HG03159 (cell line): ENCODE results near the gene COQ2.
"Not testable (repeated sequence)": the region's sequence is repeated elsewhere in the genome, so short reads cannot be mapped to it uniquely, and the experiment has no call there.

ENCODE experiments used
- ATAC-seq: cut with Tn5 transposase; IDR thresholded peaks from one replicate; pipeline ENCODE4 v1.9.1; 2021; ENCODE audit warnings: mild to moderate bottlenecking, moderate library complexity; ENCODE audit not compliant: unreplicated experiment

COQ2 gene, protein sequence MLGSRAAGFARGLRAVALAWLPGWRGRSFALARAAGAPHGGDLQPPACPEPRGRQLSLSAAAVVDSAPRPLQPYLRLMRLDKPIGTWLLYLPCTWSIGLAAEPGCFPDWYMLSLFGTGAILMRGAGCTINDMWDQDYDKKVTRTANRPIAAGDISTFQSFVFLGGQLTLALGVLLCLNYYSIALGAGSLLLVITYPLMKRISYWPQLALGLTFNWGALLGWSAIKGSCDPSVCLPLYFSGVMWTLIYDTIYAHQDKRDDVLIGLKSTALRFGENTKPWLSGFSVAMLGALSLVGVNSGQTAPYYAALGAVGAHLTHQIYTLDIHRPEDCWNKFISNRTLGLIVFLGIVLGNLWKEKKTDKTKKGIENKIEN

DNA sequence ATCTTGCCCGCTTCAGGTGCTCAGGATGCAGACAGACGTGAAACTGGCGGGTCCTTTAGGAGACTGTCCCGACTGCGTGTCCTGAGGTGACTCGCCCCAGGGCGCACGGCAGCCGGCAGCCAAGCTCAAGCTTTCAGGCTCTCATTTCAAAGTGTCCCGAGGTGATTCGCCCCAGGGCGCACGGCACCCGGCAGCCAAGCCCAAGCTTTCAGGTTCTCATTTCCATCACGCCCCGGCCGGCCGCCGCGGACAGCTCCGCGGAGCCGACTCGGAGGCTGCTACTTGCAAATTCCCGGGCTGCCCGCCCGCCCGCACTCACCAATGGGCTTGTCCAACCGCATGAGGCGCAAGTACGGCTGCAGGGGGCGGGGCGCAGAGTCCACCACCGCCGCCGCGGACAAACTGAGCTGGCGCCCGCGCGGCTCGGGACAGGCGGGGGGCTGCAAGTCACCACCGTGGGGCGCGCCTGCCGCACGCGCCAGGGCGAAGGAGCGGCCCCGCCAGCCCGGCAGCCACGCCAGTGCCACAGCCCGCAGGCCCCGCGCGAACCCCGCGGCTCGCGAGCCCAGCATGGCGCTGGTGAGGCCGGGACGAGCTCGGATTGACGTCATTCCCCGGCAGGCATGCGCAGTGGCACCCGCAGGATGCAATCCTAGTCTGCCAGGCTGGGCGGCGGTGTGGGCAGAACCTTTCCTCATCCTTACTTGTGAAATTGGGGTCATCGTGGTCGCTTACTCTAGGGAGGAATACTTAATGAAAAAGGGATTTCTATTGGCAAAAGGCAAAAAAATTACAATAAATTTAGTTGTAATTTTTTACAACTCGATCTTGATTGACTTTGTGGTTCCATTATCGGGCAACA lies at the start of gene COQ2:
Gene COQ2 (minus strand): TSS at position 606 of the 862 bp plus-strand sequence. CDS start 34 bp downstream, at position 572.
- peak; percentile 66 for ATAC-seq

DNA sequence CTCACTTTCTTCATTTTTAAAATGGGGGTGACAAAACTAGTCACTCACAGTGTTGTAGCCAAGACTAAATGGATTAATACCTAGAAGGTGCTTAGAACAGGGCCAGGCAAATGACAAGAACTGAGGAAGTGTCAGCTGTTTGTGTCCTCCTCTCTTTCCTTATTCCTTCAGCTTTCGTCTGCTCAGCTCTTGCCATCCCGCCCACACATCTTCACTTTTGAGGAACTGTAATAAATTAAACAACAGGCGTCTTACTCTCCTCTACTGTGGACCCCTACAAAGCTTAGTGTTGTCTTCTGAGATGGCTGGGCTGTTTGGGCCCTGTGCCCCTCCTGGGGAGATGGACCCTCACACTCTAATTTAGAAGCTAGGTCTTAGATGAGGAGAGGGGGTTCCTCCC lies 47.4 kb upstream of the COQ2 start:
- ATAC-seq: no peak

DNA sequence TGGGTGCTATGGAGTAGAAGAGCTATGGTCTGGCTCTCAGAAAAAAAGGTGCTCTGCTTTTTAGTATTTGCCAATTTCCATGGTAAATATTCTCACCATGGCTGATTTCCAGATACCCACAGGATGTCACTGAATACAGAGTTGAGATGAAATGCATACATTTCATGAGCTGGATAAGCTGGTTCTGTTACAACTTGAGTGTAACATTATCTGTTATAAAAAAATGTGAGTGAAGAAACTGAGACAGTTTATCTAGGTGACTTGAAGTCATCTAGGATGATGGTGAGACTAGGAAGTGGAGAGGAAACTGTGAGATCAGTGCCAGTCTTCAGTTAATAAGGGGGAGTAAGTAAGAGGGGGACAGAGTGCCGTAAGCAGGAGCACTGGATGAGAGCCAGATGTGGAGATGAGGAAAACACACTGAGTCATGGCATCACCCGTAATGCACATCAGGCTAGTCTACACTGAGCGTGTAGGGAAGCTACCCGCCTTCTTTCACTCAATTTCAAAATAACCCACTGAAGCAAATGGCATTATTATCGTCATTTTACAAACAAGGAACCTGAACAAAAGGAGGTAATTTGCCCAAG lies 45.0 kb upstream of the COQ2 start:
- no peak for ATAC-seq

DNA sequence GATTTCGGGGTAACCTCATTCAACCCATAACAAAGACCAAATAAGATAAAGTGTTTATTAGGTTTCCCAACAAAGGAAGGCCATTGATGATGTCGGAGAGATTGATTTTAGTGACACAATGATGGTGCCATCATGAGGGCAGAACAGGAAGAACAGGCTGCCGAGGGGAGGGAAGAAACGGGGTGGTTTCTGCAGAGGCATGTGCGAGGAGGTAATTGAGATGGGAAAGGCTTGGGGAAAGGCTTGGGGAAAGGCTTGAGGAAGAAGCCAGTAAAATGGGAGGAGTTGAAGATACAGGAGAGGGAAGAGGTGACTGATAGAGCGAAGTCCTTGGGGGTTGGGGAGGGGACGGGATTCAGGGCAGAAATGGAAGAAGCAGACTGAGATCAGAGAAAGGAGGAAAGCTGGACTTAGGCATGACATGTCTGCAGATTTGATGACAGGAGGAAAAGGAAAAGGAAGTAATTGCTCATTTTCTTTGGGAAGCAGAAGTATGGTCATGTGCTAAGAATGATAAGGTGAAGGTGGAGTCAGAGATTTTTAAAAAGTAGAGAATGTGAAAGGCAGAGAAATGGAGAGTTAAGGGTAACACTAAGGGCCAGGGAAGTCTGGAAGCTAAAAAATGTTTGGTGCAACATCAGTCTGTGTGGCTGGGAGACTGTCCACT lies 44.1 kb upstream of the COQ2 start:
- no peak for ATAC-seq

DNA sequence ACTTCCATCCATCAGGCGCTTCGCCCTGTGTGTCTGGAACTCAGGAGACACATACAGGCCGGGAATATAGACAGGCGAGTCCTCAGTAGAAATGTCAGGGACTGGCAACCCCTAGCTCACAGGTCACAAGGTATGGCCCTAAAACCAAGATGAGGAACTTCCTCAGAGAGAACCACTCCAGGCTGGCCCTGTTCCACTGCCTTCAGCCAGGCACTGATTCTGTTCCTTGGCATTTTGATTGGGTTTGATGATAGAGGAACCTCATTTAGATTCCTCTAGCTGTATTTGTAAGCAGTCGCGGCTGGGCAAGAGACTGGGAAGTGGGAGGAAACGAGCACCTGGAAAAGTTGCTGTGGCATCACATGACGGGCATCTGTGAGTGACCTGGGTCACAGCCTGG lies 41.9 kb upstream of the COQ2 start:
- ATAC-seq: no peak

DNA sequence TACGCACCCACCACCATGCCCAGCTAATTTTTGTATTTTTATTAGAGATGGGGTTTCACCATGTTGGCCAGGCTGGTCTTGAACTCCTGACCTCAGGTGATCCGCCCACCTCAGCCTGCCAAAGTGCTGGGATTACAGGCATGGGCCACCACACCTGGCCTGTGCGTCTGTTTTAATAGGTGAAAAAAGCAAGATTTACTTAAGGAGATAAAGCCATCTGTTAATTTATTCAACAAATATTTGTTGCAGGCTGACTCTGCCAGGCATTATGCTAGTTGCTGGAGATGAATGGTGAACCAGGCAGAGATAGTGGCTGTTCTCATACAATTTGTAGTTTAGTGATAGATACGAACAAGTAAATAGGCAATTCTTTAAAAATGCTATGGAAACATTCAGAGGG lies 40.7 kb upstream of the COQ2 start:
- ATAC-seq: not testable (repeated sequence)

DNA sequence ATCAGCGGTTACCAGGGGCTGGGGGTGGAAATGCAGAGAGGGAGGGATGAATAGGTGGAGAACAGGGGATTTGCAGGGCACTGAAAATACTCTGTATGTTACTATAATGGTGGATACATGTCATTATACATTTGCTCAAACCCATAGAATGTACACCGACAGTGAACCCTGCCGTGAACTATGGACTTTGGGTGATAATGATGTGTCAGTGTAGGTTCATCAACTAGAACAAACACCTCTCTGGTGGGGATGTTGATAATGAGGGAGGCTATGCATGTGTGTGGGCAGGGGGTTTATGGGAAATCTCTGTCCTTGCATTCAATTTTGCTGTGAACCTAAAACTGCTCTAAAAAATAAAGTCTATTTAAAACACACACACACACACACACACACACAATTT lies 38.5 kb upstream of the COQ2 start:
- no peak for ATAC-seq

DNA sequence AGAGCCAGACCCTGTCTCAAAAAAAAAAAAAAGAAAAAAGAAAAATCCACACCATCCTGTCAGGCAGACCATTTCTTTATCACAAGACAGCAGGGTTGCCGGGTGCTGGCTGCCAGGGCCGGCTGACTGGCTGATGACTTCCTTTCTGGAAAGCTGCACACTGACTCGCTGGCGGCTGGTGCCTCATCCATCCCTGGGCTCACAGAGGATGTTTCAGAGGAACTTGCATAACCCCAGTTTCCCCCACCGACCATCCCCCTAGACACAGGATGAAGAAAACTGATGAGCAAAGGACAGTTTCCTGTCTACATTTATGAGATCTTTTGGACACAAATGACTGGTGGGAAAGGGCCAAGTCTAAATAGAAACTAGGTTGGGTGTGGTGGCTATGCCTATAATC lies 36.0 kb upstream of the COQ2 start:
- ATAC-seq: no peak

DNA sequence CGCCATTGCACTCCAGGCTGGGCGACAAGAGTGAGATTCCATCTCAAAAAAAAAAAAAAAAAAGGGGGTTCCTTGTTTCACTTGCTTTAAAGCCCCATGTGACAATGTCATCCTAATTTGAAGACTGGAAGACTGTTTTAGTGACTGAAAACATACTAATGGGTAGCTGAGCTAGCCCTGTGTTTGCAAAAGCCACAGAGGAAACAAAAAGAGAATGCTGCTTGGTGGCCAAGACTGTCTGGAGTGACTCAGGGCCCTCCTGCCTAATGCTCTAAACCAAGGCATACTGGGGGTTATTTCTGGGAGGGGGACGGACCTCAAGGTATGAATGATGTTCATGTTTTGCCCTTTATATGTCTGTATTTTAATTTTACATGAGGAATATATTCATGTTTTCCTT lies 34.1 kb upstream of the COQ2 start:
- no peak for ATAC-seq

DNA sequence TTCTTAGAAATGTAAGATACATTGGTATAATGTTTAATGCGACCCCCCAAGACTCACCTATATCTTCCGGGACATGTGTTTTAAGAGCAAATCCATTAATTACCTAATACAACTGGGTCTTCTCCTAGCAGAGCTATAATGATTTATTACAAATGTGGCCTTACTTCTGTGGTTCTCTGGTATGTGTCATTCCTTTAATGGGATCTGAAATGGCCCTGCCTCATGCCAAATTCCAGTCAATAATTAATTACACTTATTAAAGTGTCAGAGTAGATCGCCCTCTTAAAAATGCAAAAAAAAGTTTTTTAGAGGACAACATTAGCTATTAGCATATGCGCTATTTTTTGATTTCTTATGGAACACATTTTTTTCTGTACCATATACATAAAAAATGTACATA lies 33.1 kb upstream of the COQ2 start:
- no peak for ATAC-seq

DNA sequence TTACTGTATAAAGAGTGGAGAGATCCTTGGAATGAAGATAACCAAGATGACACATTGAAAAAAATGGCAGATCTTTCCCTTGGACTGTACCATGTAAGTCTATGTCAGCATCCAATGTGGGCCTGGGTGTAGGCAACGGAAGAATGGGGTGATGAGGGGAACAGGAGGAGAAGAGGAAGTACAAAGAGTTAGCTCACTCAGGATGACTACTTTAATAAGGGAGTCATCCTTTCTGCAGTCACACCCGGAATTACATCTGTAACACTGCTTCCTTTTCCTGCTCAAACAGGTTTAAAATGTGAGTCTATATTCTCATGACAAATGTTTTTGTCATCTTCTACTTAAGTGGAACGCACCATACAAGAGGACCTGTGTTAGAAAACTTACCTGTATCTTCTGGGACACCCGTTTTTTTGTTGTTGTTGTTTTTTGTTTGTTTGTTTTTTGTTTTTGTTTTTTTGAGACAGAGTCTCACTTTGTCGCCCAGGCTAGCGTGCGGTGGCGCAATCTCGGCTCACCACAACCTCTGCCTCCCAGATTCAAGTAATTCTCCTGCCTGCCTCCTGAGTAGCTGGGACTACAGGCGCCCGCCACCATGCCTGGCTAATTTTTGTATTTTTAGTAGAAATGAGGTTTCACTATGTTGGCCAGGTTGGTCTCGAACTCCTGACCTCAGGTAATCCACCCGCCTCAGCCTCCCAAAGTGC lies 32.0 kb upstream of the COQ2 start:
- ATAC-seq: no peak

DNA sequence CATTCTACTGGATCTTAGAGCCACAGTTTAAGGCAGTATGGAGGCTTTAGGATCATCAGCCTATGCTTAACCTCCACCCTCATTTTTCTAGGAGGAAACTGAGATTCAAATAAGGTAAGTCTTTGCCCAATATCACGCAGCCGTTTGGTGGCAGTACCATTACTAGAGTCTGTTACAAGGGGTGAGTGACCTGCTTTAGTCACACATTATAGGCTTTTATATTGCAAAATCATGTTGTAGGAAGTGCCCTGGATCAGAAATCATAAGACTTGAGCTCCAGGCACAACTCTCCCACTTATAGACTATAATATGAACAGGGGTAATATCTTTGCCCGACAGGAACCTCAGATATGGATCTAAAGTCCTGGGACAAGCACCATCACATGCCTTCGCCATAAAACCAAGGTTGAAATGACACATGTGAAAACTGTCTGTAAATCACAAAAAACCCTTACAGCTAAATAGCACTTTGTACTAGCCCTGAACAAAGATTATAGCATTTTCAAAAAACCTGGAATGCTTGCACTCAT lies 30.8 kb upstream of the COQ2 start:
- ATAC-seq: no peak

DNA sequence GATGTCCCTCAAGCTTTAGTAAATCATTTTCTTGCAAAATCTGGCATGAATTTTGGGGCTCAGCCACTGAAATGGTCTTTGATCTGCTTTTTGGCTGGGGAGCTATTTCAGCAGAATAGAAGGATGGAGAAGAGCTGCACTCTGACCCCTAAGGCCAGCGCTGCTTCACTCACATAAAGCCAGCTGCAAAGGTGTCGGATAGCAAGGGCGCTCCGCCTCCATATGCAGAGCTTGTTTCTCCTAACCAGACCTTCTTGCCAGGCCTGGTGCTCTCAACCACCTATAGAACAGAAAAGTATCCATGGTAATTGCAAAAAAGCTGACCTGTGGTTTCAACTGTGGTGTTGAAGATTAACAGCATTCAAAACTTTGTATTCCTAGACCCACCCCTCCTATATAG lies 24.1 kb upstream of the COQ2 start:
- ATAC-seq: no peak

DNA sequence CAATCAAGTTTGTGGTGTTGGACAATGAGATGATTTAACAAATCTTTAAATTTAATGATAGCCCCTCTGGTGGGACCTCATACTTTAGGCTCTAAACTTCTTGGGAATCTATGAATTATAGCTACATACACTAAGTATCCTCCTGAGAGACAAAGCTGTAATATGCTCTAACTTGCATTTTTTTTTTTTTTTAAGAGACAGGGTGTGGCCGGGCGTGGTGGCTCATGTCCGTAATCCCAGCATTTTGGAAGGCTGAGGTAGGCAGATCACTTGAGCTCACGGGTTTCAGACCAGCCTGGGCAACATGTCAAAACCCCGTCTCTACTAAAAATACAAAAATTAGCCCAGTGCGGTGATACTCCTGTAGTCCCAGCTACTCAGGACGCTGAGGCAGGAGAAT lies 23.3 kb upstream of the COQ2 start:
- ATAC-seq: no peak

DNA sequence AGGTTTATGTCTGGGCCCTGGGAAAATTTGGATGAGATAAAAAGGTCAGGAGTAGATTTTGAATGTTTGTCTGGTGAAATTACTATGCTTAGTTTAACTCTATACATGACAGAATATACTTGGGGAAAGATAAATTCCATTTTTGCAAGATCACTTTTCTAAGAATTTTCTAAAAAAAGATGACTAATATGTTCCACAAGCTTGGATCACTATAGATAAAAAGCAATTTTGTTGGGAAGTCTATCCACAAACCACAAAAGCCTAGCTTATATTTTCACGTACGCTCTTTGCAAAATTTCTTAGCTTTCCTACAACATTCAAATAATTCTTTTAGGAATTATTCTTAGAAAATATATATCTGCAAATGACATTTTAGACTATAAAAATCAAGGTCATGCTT lies 20.6 kb upstream of the COQ2 start:
- no peak for ATAC-seq

DNA sequence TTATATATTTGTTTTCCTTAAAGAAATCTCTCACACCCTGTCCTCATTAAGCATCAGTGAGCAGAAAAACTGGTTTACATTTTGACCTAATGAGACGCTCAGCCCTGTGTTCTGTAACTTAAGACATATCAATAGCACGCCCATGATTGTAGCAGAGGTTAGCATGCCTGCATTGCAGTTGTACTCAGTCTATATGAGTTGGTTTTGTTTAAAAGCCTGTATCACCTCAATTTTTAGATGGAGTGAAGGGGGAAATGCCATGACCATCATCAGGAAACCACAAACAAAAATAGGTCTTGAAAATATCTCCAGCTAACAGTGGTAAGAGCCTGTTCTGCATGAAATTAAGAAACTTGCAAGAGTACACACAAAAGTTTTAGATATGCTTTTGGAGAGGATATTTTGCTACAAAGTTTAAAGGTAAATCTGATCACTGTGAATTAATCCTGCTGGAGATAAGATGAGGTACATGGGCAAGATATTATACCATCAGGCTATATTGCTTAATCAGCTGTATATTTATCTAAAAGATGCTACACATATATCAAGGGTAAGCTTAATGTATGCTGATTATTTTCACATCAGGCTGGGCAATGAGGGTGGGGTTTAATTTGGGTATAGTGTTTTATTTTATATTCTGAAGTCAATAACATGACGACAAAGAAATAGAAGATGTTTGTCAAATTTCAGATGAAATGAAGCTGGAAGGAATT lies 13.1 kb upstream of the COQ2 start:
- no peak for ATAC-seq

DNA sequence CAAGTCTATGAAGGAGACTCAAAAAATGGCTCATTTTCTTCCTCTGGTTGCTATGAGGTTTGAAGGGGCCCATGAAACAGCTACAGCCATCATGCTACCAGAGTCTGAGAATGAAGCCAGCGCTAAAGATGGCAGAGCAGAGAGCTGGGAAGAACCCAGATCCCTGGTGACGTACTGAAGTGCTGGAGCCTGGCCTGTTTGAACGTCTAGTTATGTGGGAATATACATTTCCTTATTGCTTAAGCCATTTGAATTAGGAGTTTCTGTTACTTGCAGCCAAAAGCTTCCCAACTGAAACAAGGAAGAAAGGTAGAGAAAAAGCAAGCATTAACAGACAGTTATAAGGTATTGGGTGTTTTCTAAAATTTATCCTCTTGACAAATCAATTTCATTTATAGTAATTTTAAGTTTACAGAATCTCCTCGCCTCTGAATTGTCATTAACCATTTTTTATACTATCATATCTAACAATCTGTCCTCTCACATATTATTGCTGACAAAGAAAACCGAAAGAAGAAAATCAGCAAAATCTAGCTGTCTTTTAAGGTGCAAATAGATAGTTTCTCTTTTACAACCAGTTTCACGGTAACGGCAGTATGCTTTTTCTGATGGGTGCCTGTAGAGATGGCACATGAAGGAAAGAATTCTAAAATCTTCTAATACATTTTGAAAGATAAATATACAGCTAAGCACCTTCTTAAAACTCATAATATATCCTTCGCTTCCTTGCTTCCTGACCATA lies 8.9 kb upstream of the COQ2 start:
- ATAC-seq: no peak

DNA sequence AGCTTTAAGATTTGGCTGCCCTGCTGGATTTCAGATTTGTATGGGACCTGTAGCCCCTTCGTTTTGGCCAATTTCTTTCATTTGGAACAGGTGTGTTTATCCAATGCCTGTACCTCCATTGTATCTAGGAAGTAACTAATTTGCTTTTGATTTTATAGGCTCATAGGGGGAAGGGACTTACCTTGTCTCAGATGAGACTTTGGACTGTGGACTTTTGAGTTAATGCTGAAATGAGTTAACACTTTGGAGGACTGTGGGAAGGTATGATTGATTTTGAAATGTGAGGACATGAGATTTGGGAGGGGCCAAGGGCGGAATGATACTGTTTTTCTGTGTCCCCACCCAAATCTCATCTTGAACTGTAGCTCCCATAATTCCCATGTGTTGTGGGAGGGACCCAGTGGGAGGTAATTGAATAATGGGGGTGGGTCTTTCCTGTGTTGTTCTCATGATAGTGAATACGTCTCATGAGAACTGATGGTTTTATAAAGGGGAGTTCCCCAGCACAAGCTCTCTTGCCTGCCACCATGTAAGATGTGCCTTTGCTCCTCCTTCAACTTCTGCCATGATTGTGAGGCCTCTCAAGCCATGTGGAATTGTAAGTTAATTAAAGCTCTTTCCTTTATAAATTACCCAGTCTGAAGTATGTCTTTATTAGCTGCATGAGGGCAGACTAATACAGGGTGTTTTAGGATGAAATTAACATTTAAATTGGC lies 5.6 kb upstream of the COQ2 start:
- not testable (repeated sequence) for ATAC-seq
